Loucy (cell line): Measurements from ENCODE around the gene LARGE2.

Source experiments
- CTCF ChIP-seq: fragments of 200-600 bp; sonication (generic); conservative IDR thresholded peaks from 2 replicates; pipeline ENCODE4 v1.5.1; 2014; ENCODE audit warnings: mild to moderate bottlenecking, antibody characterized with exemption, low read length
- EZH2phosphoT487 ChIP-seq: fragments of 200-600 bp; IDR thresholded peaks from 2 replicates; pipeline ENCODE4 v1.6.1; 2018; ENCODE audit warnings: antibody characterized with exemption, mild to moderate bottlenecking, moderate library complexity, borderline replicate concordance

- TF ChIP-seq CTCF: no peak
- no peak for TF ChIP-seq EZH2phosphoT487
These were observed 3.3 kb upstream of the LARGE2 start for GRCh38 chr11:45918962-45919675.
